HG03175 (cell line): Measurements from ENCODE around the gene KRTAP5-1.

Experiments used
- ATAC-seq: cut with Tn5 transposase; IDR thresholded peaks from one replicate; pipeline ENCODE4 v1.9.1; 2021; ENCODE audit warnings: mild to moderate bottlenecking, moderate library complexity; ENCODE audit not compliant: unreplicated experiment

KRTAP5-1 gene

DNA sequence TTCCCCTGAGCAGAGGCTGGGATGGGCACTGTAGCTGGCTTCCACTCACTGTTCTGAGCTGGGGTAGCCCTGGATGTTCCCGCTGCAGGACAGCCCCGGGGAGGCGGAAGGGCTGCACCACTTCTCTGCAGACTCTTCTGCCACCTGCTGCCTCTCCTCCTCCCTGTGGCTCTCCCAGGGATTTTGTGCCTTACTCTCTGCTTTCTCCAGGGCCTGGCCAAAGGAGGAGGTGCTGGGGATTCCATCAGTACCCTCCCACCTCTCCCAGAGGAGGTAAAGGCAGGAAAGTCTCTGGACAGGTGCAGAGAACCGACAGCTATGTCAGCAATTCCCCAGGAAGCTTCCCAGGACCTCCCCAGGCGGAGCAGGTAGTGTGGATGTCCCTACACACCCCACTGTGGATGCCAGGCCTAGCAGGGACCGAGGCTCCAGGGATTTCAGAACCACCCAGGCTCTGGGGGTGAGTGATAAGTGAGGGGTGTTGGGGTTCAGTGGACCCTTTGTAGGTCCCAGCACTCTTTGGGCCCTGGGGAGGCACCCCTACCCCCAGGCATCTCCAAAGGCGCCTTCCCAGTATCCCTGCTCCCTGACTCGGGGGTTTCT lies 24.3 kb downstream of the KRTAP5-1 start:
- ATAC-seq = no peak

DNA sequence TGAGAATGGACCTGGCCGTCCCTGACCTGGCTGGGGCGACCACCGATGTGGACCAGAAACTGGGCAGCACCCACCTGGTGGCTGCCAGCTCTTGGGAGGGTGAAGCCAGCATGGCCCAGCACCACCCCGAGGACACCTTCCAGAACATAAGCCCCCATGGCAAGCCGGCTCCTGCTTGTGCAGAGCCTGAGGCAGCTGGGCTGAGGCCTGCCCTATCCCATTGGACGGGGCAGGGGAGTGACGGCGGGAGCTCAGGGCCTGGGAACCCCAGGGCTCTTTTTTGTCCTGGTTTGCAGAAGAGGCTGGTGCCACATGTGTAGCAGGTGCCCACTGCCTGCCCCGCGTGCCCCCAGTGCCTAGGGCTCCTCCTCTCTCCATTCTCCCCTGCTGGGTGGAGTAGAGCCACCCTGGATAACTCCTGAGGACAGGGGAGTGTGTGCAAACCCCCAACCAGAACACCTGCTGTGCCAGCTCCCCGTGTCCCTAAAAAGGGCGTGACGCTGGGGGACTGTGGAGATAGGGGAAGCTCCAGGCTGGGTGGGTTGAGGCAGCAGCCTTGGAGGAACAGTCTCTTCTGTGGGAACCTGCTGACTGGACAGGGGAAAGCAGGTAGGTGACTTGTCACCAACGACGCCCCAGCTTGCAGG lies 25.0 kb downstream of the KRTAP5-1 start:
- no peak for ATAC-seq

DNA sequence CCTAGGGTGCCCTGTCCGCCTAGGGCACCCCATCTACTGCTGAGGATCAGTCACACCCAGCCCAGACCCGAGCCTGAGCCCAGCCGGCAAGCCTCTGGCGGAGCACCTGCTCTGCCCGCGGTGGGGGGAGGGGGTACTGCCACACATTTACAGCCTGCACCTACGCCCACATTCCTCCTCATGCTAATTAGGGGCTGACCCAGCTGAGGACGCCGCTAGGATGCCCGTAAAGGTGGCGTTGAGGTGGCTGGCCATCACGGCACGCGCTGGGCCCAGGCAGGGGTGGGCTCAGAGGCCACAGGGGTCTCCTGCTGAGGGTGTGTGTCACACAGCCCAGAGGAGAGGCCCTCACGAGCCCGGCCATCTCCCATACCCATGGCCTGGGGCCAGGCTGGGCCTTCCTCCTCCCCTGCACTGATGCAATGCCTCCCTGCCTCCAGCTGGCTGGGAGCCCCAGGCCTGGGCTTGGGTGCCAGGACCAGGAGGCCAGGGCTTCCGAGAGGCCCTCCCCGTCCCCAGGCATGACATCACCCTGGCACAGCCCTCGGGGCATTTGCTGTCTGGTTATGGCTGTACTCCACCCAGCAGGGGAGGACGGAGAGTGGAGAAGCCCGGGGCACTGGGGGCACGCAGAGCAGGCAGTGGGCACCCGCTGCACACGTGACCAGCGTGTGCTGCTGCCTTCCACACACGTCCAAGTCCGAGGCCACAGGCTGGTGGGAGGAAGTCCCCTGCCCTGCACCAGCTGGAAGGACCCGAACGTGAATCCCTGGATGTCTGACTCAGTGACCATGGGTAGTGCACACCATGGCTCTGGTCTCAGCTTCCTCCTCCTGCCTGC lies 25.8 kb downstream of the KRTAP5-1 start:
- ATAC-seq = no peak

DNA sequence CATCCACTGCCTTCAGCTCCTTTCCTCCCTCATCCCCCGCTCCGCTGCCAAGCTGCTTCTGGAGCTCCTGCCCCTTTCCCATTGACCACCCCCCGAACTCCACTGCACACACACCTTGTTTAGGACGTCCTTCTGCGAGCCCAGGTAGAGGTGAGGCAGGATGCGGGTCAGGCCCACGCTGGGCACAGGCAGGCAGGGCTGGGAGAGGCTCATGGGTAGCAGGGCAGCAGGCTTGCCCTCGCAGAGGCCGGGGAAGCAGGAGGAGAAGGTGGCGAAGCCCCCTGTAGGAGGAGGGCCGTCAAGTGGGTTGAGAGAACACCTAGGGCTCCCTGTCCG lies 26.3 kb downstream of the KRTAP5-1 start:
- no peak for ATAC-seq

DNA sequence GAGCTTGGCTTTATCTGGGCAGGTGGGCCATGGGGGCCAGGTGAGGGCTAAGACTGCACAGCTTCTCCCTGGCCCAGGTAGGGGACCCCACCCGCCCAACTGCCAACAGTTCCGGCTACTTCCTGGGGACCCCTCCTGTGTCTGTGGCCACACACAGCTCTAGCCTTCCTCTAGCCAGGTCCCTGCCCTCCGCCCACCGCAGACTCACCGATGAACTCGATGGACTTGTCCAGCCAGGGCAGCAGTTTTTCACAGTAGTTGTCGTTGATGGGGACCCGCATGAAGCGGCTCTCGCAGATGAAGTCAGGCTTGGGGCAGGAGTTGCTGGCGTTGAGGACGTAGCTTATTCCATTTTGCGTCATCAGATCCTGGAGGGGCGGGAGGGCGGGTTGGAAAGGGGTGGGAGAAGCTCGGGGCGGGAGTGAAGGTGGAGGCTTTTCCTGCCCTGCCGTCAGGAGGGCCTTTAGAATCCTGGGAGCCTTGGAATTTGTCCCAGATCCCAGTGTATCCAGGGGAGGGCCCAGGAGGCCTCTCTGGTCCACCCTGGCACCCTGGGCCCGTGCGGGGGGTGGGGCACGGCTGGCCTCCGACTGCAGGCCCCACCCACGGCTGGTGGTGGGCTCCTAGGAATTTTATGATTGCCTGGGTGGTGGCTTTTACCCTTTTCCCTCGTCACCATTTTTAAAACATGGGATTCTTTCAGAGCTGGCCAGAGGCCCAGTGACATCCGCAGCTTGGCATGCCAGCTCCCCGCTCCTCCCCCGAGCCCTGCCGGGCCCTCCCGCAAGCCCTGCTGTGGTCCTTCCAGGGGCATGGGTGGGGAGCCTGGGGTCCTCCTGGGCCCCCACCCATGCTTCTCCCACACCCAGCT lies 26.9 kb downstream of the KRTAP5-1 start:
- no peak for ATAC-seq

DNA sequence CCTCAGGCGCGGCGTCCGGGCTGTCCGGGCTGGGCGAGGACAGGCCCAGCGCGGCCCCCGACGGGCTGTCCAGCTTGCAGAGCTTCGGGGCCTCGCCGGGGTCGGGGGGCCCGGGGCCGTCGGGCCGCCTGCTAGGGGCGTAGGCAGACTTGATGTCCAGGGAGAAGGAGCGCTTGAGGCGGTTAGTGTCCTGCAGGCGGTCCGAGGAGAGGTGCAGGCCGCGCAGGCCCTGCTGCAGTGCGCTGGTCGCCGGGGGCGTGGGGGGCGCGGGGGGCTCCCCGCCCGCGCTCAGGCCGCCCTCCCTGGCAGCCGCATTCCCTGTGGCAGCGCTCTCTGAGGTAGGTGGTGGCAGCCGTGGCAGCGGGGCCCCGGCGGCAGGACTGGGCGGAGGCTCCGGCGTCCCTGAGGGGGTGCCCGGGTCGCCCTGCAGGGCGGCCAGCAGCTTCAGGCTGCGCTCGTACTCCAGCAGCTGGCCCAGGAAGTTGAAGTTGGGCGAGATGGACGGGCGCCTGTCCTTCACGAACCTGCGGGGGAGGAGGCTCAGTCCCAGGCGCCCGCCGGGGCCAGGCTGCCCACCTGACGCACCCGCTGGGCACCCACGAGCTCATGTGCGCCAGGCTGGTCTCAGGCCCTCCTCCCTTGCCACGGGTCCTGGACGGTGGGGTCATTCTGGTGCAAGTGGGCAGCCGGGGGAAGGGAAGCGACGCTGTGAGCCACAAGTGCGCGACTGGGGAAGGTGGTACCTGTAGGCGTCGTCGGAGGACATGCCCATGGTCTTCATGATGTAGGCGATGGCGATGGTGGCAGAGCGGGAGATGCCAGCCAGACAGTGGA lies 27.8 kb downstream of the KRTAP5-1 start:
- no peak for ATAC-seq

DNA sequence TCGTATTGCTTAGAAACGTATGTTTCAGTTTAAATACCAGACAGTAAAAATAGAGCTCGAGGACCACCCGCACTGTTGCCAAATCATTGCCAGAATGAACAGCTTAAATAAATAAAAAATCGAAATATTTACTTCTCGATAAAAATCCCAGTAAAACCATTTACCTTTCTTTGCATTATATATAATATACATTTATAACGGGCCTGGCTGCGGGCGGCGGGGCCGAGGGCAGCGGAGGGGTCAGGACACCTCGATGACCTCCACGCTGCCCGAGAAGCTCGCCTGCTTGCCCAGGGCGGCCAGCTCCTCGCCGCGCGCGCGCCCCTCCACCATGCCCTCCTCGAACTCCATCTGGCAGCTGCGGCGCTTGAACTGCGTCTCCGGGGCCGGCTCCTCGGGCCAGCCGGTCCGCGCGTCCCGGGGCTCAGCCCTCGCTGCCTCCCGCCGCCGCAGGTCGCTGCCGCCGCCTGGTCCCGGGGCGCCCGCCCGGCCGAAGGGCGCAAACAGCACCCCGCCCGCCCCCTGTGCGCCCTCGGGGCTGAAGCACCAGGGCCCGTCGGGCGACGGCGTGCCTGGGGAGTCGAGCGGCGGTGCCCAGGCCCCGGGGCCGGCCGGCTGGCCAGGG lies 28.7 kb downstream of the KRTAP5-1 start:
- ATAC-seq = no peak

DNA sequence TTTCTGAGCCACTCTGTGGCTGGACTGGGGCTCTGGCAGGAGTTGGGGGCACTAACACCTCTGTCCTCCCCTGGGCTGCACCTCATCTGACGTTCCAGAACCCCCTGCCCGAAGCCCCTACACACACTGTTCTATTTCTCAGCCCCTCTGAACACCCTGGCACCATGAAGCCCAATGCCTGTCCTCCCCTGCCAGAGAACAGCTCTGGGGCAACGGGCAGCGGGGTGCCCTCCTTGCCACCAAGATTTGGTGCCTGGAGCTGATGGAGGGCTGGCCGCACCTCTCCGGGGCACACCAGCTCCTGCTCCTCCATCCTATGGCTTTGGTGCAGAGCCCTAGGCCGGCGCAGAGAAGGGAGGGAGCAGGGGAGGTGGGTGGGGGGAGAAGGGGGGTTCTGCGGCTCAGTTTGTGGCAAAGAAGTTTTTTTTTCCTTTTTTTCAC lies 29.4 kb downstream of the KRTAP5-1 start:
- ATAC-seq = no peak

DNA sequence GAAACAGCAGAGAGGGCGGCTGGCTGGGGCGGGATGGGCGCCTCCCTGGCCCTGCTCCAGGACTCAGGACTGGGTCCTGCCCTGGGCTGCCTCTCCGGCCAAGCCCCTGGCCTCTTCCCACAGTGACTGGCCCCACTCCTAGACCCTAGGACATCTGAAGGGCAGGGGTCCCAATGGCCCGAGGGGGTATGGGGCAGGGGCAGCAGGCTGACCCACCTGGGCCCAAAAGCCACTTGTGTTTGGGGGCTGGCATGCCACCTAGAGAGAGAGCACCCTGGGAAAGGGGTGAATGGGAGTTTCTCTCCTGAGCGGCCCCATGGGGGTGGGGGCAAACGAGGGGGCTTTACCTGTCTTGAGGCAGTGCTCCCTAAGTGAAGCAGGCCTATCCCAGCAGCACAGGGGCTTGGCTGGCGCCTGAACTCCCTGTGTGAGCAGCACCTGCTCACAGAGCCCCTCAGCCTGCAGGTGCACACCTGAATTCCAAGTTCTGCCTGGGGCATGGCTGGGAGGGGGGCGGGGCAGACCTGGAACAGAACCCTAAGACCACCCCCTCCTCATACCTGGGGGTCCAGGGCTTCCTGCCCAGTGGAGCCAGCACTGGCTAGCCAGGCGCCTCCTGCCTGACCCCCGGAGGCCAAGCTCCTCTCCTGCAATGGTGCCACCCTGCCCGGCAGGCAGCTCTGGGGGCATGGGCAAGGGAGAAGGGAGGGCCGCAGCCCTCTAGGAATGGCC lies 29.9 kb downstream of the KRTAP5-1 start:
- no peak for ATAC-seq

DNA sequence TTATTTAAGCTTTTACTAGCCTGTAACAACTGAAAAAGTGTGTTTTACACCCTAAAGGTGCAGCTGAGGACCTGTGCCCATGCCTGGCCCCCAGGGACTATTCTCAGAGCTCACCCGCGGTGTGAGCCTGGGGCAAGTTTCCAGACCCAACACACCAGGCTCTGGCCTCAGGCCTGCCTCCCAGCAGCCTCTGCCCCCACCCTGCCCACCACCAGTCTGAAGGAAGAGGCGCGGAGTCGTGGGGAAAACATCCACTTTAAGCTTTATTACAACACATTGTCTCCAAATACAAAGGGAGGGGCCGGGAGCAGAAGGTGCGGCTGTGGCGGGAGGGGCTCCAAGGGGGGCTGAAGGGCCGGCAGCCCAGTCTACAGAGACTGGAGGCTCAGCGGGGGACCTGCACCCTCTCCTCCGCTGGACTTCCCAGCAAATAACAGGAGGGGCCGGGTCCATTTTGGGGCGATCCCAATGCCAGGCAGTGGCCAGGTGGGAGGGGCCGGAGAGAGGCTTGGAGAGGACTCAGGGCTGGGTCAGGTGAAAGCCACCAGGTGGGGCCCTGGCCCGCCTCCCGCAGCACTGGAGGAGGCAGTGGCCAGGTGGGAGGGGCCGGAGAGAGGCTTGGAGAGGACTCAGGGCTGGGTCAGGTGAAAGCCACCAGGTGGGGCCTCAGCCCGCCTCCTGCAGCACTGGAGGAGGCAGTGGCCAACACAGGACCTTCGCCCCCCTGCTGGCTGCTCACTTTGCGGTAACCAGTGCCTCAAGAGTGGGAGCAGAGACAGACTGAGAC lies 31.1 kb downstream of the KRTAP5-1 start:
- no peak for ATAC-seq

DNA sequence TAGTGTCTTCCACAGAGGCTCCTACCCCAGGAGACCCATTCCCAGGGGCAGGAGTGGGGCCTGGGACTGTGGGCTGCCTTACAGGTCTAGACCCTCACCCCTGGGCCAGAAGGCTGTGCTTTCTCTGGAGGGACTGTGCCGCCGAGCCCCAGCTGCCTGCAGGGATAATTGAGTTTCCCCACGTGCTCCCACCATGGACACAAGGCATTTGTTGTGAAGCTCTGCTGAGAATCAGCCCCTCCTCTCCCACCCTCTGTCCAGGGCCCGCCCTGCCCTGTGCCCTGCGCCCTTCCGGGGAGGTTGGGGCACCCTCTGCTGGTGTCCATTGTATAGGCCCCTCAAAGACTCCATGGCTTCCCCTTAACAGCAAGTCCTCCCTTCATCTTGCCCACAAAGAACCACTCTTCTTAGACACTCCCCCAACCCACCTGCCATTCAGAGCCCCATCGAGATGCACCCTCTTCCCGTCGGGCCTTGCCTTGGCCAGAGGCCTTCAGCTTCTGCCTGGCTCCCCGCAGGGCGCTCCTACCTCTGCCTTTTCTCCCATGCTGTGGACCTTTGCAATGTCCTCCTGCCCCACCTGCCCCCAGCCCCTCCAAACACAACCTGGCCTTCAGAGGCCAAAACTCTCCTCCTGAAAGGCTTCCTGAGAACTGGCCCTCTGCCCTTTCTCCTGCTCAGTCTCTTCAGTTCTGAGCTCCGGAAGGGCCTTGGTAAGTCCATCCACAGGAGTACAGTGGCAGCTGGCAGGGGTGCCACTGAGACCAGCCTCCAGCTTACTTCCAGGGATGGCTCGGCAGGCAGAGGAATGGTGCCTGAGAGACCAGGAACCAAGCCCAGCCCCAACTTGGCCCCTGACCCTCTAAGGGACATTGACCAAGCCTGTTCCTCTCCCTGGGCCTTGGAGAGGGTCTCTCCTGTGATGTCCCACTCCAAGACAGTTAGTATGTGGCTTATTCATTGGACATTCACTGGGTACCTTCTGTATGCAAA lies 35.4 kb downstream of the KRTAP5-1 start:
- no peak for ATAC-seq

DNA sequence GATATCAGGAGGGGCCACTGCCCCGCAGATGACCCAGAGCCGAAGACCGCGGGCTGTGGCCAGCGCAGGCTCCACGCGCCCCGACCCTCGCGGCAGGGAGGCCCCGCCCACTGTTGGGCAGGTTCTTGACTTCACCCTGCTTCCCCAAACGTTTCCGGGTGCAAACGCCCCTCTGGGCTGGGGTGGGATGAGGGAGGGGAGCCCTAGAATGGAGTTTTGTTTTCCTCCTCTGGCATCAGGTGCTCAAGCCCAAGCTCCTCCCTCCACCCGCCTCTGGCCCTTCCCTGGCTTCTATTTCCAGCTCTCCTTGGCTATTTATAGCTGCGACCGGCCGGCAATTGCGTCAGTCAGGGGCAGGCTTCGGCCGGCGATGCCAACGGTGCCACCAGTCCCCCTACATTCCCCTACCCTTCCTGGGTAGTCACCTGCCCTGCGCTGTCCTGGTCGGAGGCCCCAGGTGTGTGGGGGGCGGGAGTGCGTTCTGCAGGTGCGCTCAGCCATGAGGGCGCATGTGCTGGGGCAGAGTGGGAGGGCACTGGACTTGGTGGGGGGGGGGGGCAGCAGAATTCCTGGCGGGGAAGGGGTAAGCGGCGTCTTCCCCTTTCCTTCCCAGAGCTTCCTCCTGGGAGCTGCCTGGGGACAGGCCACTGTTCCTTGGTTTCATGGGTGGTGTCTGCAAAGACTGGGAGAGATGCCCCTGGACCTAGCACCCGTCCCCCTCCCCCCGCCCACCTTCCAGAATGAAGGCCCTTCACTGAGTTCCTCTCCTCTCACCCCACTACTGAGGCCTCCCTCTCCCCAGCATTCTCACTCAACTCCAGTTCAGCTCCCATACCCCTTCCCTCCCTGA lies 36.6 kb downstream of the KRTAP5-1 start:
- ATAC-seq = no peak

DNA sequence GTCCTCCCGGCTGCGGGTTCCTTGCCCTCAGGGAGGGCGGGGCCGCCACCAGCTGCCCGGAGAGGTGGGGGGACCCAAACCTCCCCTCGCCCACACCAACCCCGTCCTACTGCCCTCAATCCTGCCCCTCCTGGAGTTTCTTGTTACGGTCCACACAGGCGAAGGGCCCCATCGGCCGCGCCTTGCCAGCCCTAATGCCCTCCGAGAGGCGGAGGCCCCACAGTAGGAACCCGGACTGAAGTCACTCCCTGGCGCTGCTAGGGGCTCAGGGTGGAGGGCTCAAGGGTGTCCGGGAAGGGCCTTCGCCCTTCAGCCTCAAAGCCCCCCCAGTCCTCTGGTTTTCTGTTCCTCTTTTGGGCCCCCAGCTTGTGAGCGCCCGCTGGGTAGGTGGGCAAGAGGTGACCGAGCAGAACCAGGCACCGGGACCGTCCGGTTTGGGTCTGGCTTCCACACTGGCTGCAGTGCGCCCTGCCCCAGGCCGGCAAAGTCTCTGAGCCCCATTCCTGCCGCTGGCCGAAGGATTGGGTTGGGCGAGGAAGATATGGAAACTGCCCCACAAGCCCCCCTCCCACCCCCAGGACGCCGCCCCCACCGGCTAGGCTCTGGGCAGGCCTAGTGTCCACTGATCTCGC lies 37.5 kb downstream of the KRTAP5-1 start:
- ATAC-seq = no peak

DNA sequence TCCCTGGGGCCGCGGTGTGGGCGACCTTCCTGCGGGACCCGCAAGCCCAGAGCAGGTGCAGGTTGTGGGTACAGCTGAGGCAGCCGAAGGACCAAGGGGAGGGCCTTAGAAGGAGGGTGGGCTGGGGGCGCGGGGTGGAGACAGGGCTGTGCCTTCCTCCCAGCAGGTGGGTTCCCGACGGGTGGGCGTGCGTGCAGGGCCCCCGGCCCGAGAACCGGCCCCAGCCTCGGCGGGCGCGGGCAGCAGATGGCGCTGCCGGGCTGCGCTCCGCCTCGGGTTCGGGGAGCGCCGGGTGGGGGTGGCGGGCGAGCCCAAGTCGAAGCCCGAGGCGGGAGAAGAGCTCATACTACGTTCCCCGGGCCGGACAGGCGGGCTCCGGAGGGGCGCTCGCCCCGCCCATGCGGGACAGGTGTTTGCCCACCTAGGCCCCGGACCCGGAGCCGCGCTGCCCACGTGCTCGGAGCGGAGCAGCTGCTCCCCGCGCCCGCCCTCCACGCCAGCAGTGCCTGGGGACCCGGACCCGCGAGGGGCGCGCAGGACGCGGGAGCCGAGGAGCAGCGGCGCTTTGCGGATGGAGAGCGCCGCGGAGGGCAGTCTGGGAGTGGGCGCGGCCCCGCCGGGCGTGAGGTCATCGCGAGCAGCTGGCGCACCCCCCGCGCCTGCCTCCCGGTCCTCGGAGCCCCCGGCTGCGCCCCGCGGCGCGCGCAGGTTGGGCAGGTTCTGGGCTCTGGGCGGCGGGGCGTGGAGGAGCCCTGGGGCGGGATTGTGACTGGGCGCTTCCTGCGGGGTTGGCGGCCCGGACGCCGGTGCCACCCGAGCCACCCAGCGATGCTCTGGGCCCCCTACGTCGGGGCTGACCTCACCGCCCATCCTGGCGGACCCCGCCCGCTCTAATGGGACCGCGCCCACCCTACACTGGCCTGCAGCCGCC lies 38.3 kb downstream of the KRTAP5-1 start:
- ATAC-seq = no peak

DNA sequence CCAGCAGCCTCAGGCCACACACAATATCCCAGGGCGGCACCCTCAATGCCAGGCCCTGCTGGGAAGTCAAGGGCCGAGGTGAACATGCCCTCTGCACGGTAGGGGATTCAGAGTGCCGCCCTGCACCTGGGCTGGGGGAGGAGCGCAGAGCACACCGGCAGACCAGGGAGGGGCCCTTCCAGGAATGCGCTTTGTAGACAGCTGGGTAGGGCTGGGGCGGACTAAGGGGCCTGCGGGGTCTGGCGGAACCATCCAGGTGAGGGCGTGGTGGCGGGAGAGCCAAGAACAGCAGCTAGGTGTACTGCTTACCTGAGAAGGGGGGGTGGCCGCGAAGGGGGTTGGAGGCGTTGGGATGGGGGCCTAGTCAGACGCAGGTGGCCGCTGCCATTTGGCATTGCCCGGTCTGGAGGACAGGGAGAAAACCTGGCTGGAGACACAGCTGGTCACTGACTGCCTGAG lies 39.0 kb downstream of the KRTAP5-1 start:
- ATAC-seq = no peak
